Thoracic aorta (tissue), 2 donors: ENCODE results near the gene MLN. TPM values are rescaled to one million over a fixed set of nuclear protein-coding genes. Genes with fewer than 3 reads are reported as not detected.

ENCODE experiments used
- ATAC-seq: fragments of 150-250 bp; one replicate; pipeline ENCODE4 v1.8.0; 2017; ENCODE audit warnings: low read depth; ENCODE audit not compliant: insufficient number of reproducible peaks, low FRiP score
- DNase-seq: peaks from one replicate; pipeline ENCODE4 v3.0.0-alpha.2; 2020; ENCODE audit warnings: low spot score
- H3K27ac ChIP-seq, 2 donors: fragments of 200-600 bp; sonication (generic); 1 replicate in 1 of 2; 2 replicates in 1 of 2; pipeline ENCODE4 v1.5.1; 2016; ENCODE audit warnings: mild to moderate bottlenecking in 2 of 2, moderate library complexity in 2 of 2
- H3K27me3 ChIP-seq: fragments of 200-600 bp; sonication (generic); replicated peaks from 2 replicates; pipeline ENCODE4 v1.6.0; 2016; ENCODE audit warnings: mild to moderate bottlenecking; ENCODE audit not compliant: insufficient read depth
- H3K36me3 ChIP-seq: fragments of 200-600 bp; sonication (generic); one replicate; pipeline ENCODE4 v1.5.1; 2016
- H3K4me1 ChIP-seq, 2 donors: fragments of 200-600 bp; sonication (generic); 1 replicate in 1 of 2; 2 replicates in 1 of 2; pipeline versions ENCODE4 v1.5.1 to v1.6.0; 2016; ENCODE audit warnings: low read depth in 2 of 2, mild to moderate bottlenecking in 1 of 2; ENCODE audit not compliant: control insufficient read depth in 1 of 2
- H3K4me3 ChIP-seq: fragments of 200-600 bp; sonication (generic); 2 replicates; pipeline ENCODE4 v1.5.1; 2016; ENCODE audit warnings: mild to moderate bottlenecking
- H3K9me3 ChIP-seq: fragments of 200-600 bp; sonication (generic); 2 replicates; pipeline ENCODE4 v1.5.1; 2016
- total RNA-seq, 2 donors: library from RNA; depleted of rRNA; stranded (reverse); fragments of >200 nt; gene quantifications; one replicate each; pipeline versions ENCODE4 v1.1.0 to v1.2.3, GENCODE V29; 2016
- TF ChIP-seq, protein P1 (sequence below): fragments of 200-600 bp; sonication (generic); IDR thresholded peaks from one replicate; pipeline ENCODE4 v1.5.1; 2019; ENCODE audit warnings: antibody characterized with exemption

MLN gene
- total RNA-seq, 2 donors from 2014 or later, result not detected

DNA sequence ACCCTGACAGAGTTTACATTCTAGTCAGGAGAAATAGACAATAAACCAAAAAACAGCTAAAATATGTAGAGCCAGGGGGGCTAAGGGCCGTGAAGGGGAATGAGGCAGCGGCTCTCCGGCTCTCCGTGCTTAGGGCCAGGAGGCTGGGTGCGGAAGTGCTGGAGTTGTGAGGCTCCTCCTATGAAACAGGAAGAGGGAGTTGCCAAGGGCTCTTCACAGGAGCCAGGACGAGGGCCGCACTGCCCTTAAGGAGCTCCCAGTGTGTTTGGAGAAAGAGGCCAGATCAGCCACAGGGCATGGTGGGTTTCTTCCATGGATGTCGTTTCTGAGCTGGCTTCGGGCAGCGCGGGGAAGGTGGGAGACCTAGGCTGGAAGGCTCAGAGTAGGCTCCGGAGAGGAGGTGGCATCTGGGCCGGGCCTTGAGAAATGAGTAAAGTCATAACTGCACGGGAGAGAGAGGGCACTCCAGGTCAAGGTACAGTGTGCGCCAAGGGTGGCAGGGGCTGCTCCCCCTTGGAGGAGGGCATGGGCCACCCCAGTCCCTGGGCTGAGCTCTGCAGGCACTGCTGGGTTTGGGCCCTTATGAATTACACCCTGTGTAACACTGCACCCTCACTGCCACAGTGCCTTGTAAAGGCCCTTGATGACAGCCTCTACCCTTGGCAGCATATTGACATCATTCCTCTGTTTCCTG lies 20.8 kb upstream of the MLN start:
- no peaks in the 10 kb centered on the region for H3K9me3 ChIP-seq
- TF ChIP-seq, protein P1, sequence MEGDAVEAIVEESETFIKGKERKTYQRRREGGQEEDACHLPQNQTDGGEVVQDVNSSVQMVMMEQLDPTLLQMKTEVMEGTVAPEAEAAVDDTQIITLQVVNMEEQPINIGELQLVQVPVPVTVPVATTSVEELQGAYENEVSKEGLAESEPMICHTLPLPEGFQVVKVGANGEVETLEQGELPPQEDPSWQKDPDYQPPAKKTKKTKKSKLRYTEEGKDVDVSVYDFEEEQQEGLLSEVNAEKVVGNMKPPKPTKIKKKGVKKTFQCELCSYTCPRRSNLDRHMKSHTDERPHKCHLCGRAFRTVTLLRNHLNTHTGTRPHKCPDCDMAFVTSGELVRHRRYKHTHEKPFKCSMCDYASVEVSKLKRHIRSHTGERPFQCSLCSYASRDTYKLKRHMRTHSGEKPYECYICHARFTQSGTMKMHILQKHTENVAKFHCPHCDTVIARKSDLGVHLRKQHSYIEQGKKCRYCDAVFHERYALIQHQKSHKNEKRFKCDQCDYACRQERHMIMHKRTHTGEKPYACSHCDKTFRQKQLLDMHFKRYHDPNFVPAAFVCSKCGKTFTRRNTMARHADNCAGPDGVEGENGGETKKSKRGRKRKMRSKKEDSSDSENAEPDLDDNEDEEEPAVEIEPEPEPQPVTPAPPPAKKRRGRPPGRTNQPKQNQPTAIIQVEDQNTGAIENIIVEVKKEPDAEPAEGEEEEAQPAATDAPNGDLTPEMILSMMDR, result no peak
- DNase-seq (no peak), ATAC-seq (no peak)
- H3K36me3 ChIP-seq, result no peaks in the 10 kb centered on the region
- no peaks in the 10 kb centered on the region for H3K27me3 ChIP-seq
- H3K4me3 ChIP-seq, result no peak overlapping the region
- no peak overlapping the region for H3K27ac ChIP-seq
- peaks cover 0 to 8% of the 10 kb centered on the region in 2 donors for H3K4me1 ChIP-seq

GRCh38 chr6:33823806-33824205 lies 20.0 kb upstream of the MLN start:
- no peak overlapping the region for H3K4me3 ChIP-seq
- ATAC-seq (no peak), DNase-seq (no peak)
- no peaks in the 10 kb centered on the region for H3K9me3 ChIP-seq
- no peak overlapping the region for H3K27ac ChIP-seq
- H3K27me3 ChIP-seq, result no peaks in the 10 kb centered on the region
- peaks cover 0 to 2% of the 10 kb centered on the region in 2 donors for H3K4me1 ChIP-seq
- TF ChIP-seq, protein P1, result no peak
- H3K36me3 ChIP-seq, result no peaks in the 10 kb centered on the region

DNA sequence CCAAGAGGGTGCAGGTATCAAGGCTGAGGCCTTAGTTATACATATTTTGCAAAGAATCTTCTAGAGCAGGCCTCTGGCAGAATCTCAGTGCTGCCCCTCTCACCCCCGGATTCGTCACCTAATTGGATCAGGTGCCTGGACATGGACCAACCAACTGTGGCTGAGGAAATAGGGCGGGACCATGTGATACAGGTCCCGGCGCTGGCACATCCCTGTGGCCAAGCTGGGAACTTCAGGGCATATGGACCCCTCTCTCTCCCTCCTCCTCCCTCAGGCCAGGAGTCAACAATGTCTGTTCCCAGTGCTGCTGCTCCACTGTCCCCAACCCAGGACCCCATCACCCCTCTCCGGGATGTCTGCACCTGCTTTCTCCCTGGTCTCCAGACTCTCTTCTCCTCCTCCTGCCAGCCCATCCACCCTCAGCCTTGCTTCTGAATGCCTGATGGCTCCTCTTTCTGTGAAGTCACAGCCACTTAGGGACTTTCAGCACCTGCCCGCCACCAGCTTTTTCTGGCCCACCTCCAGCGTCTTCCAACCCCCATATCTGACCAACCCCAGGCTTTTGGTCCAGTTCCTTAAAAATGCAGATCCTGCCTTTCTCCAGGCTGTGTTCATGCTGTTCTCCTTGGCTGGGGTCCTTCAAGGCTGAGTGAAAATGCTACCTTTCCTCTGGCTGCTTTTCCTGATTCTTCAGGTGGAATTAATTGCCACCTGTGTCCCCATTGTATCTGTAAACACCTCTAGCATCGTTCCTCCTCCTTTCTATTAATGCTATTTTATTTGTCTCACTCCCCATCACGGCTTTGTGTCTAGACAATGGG lies 19.0 kb upstream of the MLN start:
- Histone ChIP-seq H3K27me3 (no peaks in the 10 kb centered on the region), H3K9me3 (no peaks in the 10 kb centered on the region), H3K4me3 (no peak overlapping the region), H3K27ac (no peak overlapping the region), H3K36me3 (no peaks in the 10 kb centered on the region), H3K4me1 (no peaks in the 10 kb centered on the region)
- DNase-seq (no peak), ATAC-seq (no peak)
- TF ChIP-seq, protein P1, result peak; percentile 12

DNA sequence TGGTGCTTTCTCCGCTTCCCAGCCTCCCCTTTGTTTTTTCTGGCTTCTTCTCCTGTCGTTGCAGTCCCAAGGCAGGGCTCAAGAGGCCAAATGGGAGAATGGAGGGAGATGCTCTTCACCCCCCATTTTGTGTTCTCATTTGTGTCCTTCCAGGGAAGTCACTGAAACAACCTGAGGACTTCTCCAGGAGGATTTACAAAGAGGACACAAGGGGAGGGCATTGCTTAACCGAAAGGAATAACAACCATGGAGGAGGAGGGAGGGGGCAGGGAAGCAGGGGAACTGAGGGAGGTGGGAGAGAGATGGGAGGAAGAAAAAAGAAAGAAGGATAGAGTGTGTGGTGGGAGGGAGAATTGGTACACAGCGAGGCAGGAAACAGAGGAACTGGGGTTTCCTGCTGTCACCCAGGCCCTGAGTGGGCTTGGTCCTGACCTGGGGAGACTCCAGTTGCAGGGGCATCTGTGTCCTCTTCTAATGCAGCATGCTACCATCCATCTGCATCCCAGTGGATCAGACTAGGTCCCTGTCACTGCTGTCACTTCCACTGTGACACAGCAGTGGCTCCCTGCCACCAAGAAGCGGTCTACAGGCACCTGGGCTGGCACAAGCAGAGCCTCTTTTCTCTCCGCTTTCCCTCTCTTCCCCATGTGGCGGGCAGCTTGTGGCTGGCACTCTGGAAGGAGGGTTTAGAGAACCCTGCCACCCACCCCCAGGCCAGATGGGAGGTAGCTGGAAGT lies 17.1 kb upstream of the MLN start:
- H3K27me3 ChIP-seq, result no peaks in the 10 kb centered on the region
- no peaks in the 10 kb centered on the region for H3K36me3 ChIP-seq
- no peaks in the 10 kb centered on the region for H3K4me1 ChIP-seq
- TF ChIP-seq, protein P1, result no peak
- no peak overlapping the region for H3K4me3 ChIP-seq
- no peak for ATAC-seq
- no peaks in the 10 kb centered on the region for H3K9me3 ChIP-seq
- H3K27ac ChIP-seq, result no peak overlapping the region
- no peak for DNase-seq

GRCh38 chr6:33820243-33820642 lies 16.4 kb upstream of the MLN start:
- Histone ChIP-seq H3K36me3 (no peaks in the 10 kb centered on the region), H3K4me1 (no peaks in the 10 kb centered on the region), H3K27ac (no peak overlapping the region), H3K9me3 (no peaks in the 10 kb centered on the region), H3K4me3 (no peak overlapping the region), H3K27me3 (no peaks in the 10 kb centered on the region)
- TF ChIP-seq, protein P1, result no peak
- DNase-seq (no peak), ATAC-seq (no peak)
